Esophagus squamous epithelium (tissue), 4 donors: ENCODE results near the gene PTBP3.
"Not testable (repeated sequence)": the region's sequence is repeated elsewhere in the genome, so short reads cannot be mapped to it uniquely, and the experiment has no call there.

Source experiments
- CTCF ChIP-seq, 6 experiments: fragments of 450-650 bp in 4 of 6; fragments of 200-600 bp in 2 of 6; sonication (generic) in 2 of 6; IDR thresholded peaks; one replicate each; pipeline ENCODE4 v1.5.1; 2016 to 2019; ENCODE audit warnings: antibody characterized with exemption in 6 of 6, mild to moderate bottlenecking in 4 of 6, moderate library complexity in 4 of 6
- POLR2A ChIP-seq, 4 donors: fragments of 450-650 bp; IDR thresholded peaks; one replicate each; pipeline ENCODE4 v1.6.1; 2017; ENCODE audit warnings: antibody characterized with exemption in 4 of 4, mild to moderate bottlenecking in 4 of 4, moderate library complexity in 3 of 4

- not testable (repeated sequence) for TF ChIP-seq CTCF, POLR2A (IDR thresholded peaks at IDR 0.05)
Measured at GRCh38 chr9:112373666-112374065, 40.2 kb upstream of the PTBP3 start.
